GM23338 (cell line): ENCODE data around the gene ALG6. TPM values are rescaled to one million over a fixed set of nuclear protein-coding genes. Genes with fewer than 3 reads are reported as not detected.

Experiments used
- ATAC-seq: fragments of 200-7000 bp; cut with Tn5 transposase; 3 replicates; pipeline ENCODE4 v1.9.1; 2020
- DNase-seq: peaks from one replicate; pipeline ENCODE4 v3.0.0-alpha.2; 2015; ENCODE audit warnings: low spot score
- H2AFZ ChIP-seq: fragments of 200-600 bp; sonication (generic); 2 replicates; pipeline ENCODE4 v1.8.0; 2016; ENCODE audit warnings: antibody characterized with exemption, mild to moderate bottlenecking, moderate library complexity
- H3F3A ChIP-seq: fragments of 200-600 bp; sonication (generic); replicated peaks from 2 replicates; pipeline ENCODE4 v1.8.0; 2017; ENCODE audit warnings: antibody characterized with exemption, mixed run types, low read depth
- H3K27ac ChIP-seq: fragments of 200-600 bp; sonication (generic); 2 replicates; pipeline ENCODE4 v1.6.1; 2016; ENCODE audit warnings: low read depth
- H3K27me3 ChIP-seq: fragments of 200-600 bp; sonication (generic); 2 replicates; pipeline ENCODE4 v1.8.0; 2016; ENCODE audit warnings: mild to moderate bottlenecking, mixed run types, moderate library complexity; ENCODE audit not compliant: insufficient read depth
- H3K36me3 ChIP-seq: fragments of 200-600 bp; sonication (generic); 2 replicates; pipeline ENCODE4 v1.8.0; 2016; ENCODE audit warnings: mild to moderate bottlenecking; ENCODE audit not compliant: insufficient read depth
- H3K4me1 ChIP-seq: fragments of 200-600 bp; sonication (generic); 2 replicates; pipeline ENCODE4 v1.8.0; 2016; ENCODE audit warnings: mild to moderate bottlenecking, moderate library complexity; ENCODE audit not compliant: insufficient read depth
- H3K4me2 ChIP-seq: fragments of 200-600 bp; sonication (generic); 2 replicates; pipeline ENCODE4 v1.7.1; 2017; ENCODE audit warnings: mixed run types
- H3K4me3 ChIP-seq: fragments of 200-600 bp; sonication (generic); 2 replicates; pipeline ENCODE4 v1.6.1; 2016; ENCODE audit warnings: mixed run types
- H3K79me2 ChIP-seq: fragments of 200-600 bp; sonication (generic); replicated peaks from 2 replicates; pipeline ENCODE4 v1.8.0; 2017; ENCODE audit warnings: mild to moderate bottlenecking; ENCODE audit not compliant: insufficient read depth
- H3K9me2 ChIP-seq: fragments of 200-600 bp; sonication (generic); 2 replicates; pipeline ENCODE4 v1.8.0; 2017; ENCODE audit not compliant: insufficient read depth
- H4K20me1 ChIP-seq: fragments of 200-600 bp; sonication (generic); replicated peaks from 2 replicates; pipeline ENCODE4 v1.8.0; 2017; ENCODE audit warnings: mild to moderate bottlenecking; ENCODE audit not compliant: insufficient read depth
- H3K27ac Mint-ChIP-seq: 2 replicates; pipeline ENCODE4 v1.8.0; 2020; ENCODE audit warnings: inconsistent platforms, mild to moderate bottlenecking, moderate library complexity, mixed read lengths
- H3K27me3 Mint-ChIP-seq: 3 replicates; pipeline ENCODE4 v1.8.0; 2022; ENCODE audit warnings: low read depth, mild to moderate bottlenecking, moderate library complexity, mixed read lengths, inconsistent platforms; ENCODE audit not compliant: insufficient read depth, poor library complexity
- H3K36me3 Mint-ChIP-seq: 3 replicates; pipeline ENCODE4 v1.8.0; 2021; ENCODE audit warnings: low read depth, mild to moderate bottlenecking, inconsistent platforms, moderate library complexity, mixed read lengths
- H3K4me1 Mint-ChIP-seq: 3 replicates; pipeline ENCODE4 v1.8.0; 2020; ENCODE audit warnings: mild to moderate bottlenecking, inconsistent platforms, mixed read lengths
- H3K4me3 Mint-ChIP-seq: 3 replicates; pipeline ENCODE4 v1.8.0; 2021; ENCODE audit warnings: moderate library complexity, mild to moderate bottlenecking, inconsistent platforms, mixed read lengths
- H3K9me3 Mint-ChIP-seq: 3 replicates; pipeline ENCODE4 v1.8.0; 2020; ENCODE audit warnings: moderate library complexity, mild to moderate bottlenecking, inconsistent platforms, mixed read lengths
- CREB1 ChIP-seq: fragments of 250-450 bp; sonication (Bioruptor Pico); IDR thresholded peaks from 2 replicates; pipeline ENCODE4 v1.5.0; 2020; ENCODE audit warnings: low read depth, mild to moderate bottlenecking, moderate library complexity
- EZH2 ChIP-seq: fragments of 200-600 bp; sonication (generic); IDR thresholded peaks from one replicate; pipeline ENCODE4 v1.8.0; 2017; ENCODE audit warnings: antibody characterized with exemption, mild to moderate bottlenecking, low read depth; ENCODE audit not compliant: unreplicated experiment
- EZH2phosphoT487 ChIP-seq: fragments of 200-600 bp; sonication (generic); IDR thresholded peaks from one replicate; pipeline ENCODE4 v1.8.1; 2018; ENCODE audit warnings: antibody characterized with exemption; ENCODE audit not compliant: unreplicated experiment
- JUNB ChIP-seq: IDR thresholded peaks from one replicate; pipeline ENCODE4 v1.6.1; 2016; ENCODE audit warnings: antibody characterized with exemption; ENCODE audit not compliant: unreplicated experiment
- NANOG ChIP-seq: IDR thresholded peaks from 2 replicates; pipeline ENCODE4 v1.6.1; 2016; ENCODE audit warnings: antibody characterized with exemption, borderline replicate concordance
- POLR2AphosphoS5 ChIP-seq: IDR thresholded peaks from 2 replicates; pipeline ENCODE4 v1.6.1; 2016; ENCODE audit warnings: antibody characterized with exemption, low read depth
- STAT1 ChIP-seq: IDR thresholded peaks from one replicate; pipeline ENCODE4 v1.6.1; 2016; ENCODE audit warnings: antibody characterized with exemption; ENCODE audit not compliant: unreplicated experiment
- ZNF114 ChIP-seq: fragments of 250-450 bp; sonication (Bioruptor Pico); IDR thresholded peaks from 2 replicates; pipeline ENCODE4 v1.5.0; 2020; ENCODE audit warnings: mild to moderate bottlenecking, moderate library complexity
- ZNF331 ChIP-seq: fragments of 250-450 bp; sonication (Bioruptor Pico); IDR thresholded peaks from 2 replicates; pipeline ENCODE4 v1.5.0; 2020; ENCODE audit warnings: low read depth, mild to moderate bottlenecking, moderate library complexity
- ZNF462 ChIP-seq: fragments of 250-450 bp; sonication (Bioruptor Pico); IDR thresholded peaks from 2 replicates; pipeline ENCODE4 v1.5.0; 2020; ENCODE audit warnings: mild to moderate bottlenecking, moderate library complexity
- polyA plus RNA-seq: library from polyadenylated mRNA; unstranded; fragments of >200 nt; fragmentation: Nextera tagmentation; extraction: Ambion mirVana; gene quantifications from 2 replicates; pipeline ENCODE4 v1.2.1, GENCODE V29; 2016
- total RNA-seq: library from RNA; depleted of rRNA; stranded (reverse); fragments of >200 nt; shearing (Covaris generic); gene quantifications from 2 replicates; pipeline ENCODE4 v1.2.3, GENCODE V29; 2014
- TF ChIP-seq, protein P1 (sequence below): IDR thresholded peaks from 2 replicates; pipeline ENCODE4 v1.6.1; 2016; ENCODE audit warnings: antibody characterized with exemption
- TF ChIP-seq, protein P2 (sequence below), 2 experiments: fragments of 200-600 bp in 1 of 2; sonication (generic) in 1 of 2; conservative IDR thresholded peaks; 2 replicates each; pipeline versions ENCODE4 v1.5.1 to v1.6.1; 2016 to 2017; ENCODE audit warnings: antibody characterized with exemption in 2 of 2, low read depth in 2 of 2, mild to moderate bottlenecking in 2 of 2, moderate library complexity in 1 of 2

ALG6 gene
- total and polyA plus RNA-seq, 2 experiments from 2014 or later = 24.1 to 34.6 TPM

- TF ChIP-seq EZH2 = no peak
- no peak for TF ChIP-seq STAT1
- no peak for TF ChIP-seq CREB1 (CRISPR knock-in tag)
- no peak for TF ChIP-seq JUNB
- TF ChIP-seq ZNF114 = no peak
- no peak for TF ChIP-seq EZH2phosphoT487
- TF ChIP-seq POLR2AphosphoS5 = no peak
- no peak for TF ChIP-seq NANOG
- TF ChIP-seq, protein P1, sequence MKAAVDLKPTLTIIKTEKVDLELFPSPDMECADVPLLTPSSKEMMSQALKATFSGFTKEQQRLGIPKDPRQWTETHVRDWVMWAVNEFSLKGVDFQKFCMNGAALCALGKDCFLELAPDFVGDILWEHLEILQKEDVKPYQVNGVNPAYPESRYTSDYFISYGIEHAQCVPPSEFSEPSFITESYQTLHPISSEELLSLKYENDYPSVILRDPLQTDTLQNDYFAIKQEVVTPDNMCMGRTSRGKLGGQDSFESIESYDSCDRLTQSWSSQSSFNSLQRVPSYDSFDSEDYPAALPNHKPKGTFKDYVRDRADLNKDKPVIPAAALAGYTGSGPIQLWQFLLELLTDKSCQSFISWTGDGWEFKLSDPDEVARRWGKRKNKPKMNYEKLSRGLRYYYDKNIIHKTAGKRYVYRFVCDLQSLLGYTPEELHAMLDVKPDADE = no peak
- TF ChIP-seq, protein P2, sequence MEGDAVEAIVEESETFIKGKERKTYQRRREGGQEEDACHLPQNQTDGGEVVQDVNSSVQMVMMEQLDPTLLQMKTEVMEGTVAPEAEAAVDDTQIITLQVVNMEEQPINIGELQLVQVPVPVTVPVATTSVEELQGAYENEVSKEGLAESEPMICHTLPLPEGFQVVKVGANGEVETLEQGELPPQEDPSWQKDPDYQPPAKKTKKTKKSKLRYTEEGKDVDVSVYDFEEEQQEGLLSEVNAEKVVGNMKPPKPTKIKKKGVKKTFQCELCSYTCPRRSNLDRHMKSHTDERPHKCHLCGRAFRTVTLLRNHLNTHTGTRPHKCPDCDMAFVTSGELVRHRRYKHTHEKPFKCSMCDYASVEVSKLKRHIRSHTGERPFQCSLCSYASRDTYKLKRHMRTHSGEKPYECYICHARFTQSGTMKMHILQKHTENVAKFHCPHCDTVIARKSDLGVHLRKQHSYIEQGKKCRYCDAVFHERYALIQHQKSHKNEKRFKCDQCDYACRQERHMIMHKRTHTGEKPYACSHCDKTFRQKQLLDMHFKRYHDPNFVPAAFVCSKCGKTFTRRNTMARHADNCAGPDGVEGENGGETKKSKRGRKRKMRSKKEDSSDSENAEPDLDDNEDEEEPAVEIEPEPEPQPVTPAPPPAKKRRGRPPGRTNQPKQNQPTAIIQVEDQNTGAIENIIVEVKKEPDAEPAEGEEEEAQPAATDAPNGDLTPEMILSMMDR (conservative IDR thresholded peaks at IDR 0.05; ENCODE audit: low read depth in 2 of 2) = no peak
These were observed 94.3 kb downstream of the ALG6 start (continued) for GRCh38 chr1:63461661-63462230.

- peaks cover 20% of the 10 kb centered on the region for H3K9me3 Mint-ChIP-seq
- no peak overlapping the region for H3K27ac Mint-ChIP-seq
- Histone ChIP-seq H3K79me2 (no peaks in the 10 kb centered on the region), H4K20me1 (no peaks in the 10 kb centered on the region), H3K4me2 (no peak overlapping the region), H3K27me3 (no peaks in the 10 kb centered on the region), H3K36me3 (peaks cover 15% of the 10 kb centered on the region; the same call in 1 of the 2 replicates), H2AFZ (no peak overlapping the region), H3K27ac (no peak overlapping the region), H3K4me3 (no peak overlapping the region), H3K9me2 (no peaks in the 10 kb centered on the region), H3F3A (no peaks in the 10 kb centered on the region), H3K4me1 (no peaks in the 10 kb centered on the region)
- peaks cover 29% of the 10 kb centered on the region for H3K36me3 Mint-ChIP-seq
- no peak overlapping the region for H3K4me3 Mint-ChIP-seq
- DNase-seq (no peak), ATAC-seq (no peak)
- peaks cover 2% of the 10 kb centered on the region for H3K27me3 Mint-ChIP-seq
- H3K4me1 Mint-ChIP-seq = no peaks in the 10 kb centered on the region
- TF ChIP-seq JUNB (no peak), ZNF331 (CRISPR knock-in tag) (no peak), CREB1 (CRISPR knock-in tag) (no peak), EZH2 (no peak), EZH2phosphoT487 (no peak), ZNF462 (CRISPR knock-in tag) (no peak), NANOG (no peak), STAT1 (no peak)
- TF ChIP-seq, protein P2 (conservative IDR thresholded peaks at IDR 0.05; ENCODE audit: low read depth in 2 of 2) = no peak
These were observed 95.8 kb downstream of the ALG6 start for GRCh38 chr1:63463248-63463647.
